H1 (cell line): ENCODE results near the gene SLC2A8. TPM values are rescaled to one million over a fixed set of nuclear protein-coding genes. Genes with fewer than 3 reads are reported as not detected.

Experiments used
- CTCF ChIA-PET: fragments of 300-600 bp; sonication (Branson Sonifier 250); formaldehyde crosslinking; loops from one replicate; lab custom pipeline; 2021; ENCODE audit not compliant: partially characterized antibody; lab: Charles Lee
- POLR2A ChIA-PET: fragments of 300-600 bp; sonication (Branson Sonifier 250); formaldehyde crosslinking; loops from one replicate; lab custom pipeline; 2021; ENCODE audit warnings: inconsistent platforms; ENCODE audit not compliant: partially characterized antibody; lab: Charles Lee
- DNase-seq, 2 experiments: peaks; one replicate each; pipeline versions ENCODE4 v3.0.0 to v3.0.0-alpha.2; 2010 to 2022; ENCODE audit warnings: low spot score in 2 of 2, low read depth in 1 of 2, mixed read lengths in 1 of 2
- FAIRE-seq: peaks from 2 replicates; lab custom pipeline; 2011; peaks lifted over from hg19 to GRCh38; lab: Jason Lieb, UNC
- H2AFZ ChIP-seq: 2 replicates; pipeline ENCODE4 v1.8.1; 2012; ENCODE audit warnings: low read length, inconsistent platforms
- H2AK5ac ChIP-seq: 2 replicates; pipeline ENCODE4 v1.6.1; 2013; ENCODE audit warnings: low read depth, low read length
- H2BK120ac ChIP-seq: replicated peaks from 2 replicates; pipeline ENCODE3; 2013; ENCODE audit warnings: low read depth, low read length, inconsistent platforms
- H2BK12ac ChIP-seq: 2 replicates; pipeline ENCODE4 v1.6.1; 2013; ENCODE audit warnings: low read depth, low read length
- H2BK15ac ChIP-seq: 2 replicates; pipeline ENCODE4 v1.6.1; 2013; ENCODE audit warnings: low read length
- H2BK20ac ChIP-seq: 2 replicates; pipeline ENCODE4 v1.6.1; 2013; ENCODE audit warnings: low read length
- H2BK5ac ChIP-seq: 2 replicates; pipeline ENCODE4 v1.6.1; 2013; ENCODE audit warnings: low read depth, low read length
- H3K14ac ChIP-seq: 2 replicates; pipeline ENCODE4 v1.6.1; 2013; ENCODE audit warnings: inconsistent platforms; ENCODE audit not compliant: insufficient read length
- H3K18ac ChIP-seq: 2 replicates; pipeline ENCODE4 v1.6.1; 2013; ENCODE audit warnings: low read length; ENCODE audit errors: extremely low read depth
- H3K23ac ChIP-seq: 2 replicates; pipeline ENCODE4 v1.6.1; 2013; ENCODE audit warnings: inconsistent platforms; ENCODE audit not compliant: insufficient read length
- H3K23me2 ChIP-seq: 2 replicates; pipeline ENCODE4 v1.6.1; 2013; ENCODE audit warnings: low read depth, low read length
- H3K27ac ChIP-seq: 2 replicates; pipeline ENCODE4 v1.6.1; 2011; ENCODE audit warnings: low read depth, low read length, inconsistent platforms
- H3K27me3 ChIP-seq, 4 experiments: replicated peaks in 1 of 4; 1 replicate in 1 of 4; 2 replicates in 3 of 4; pipeline versions ENCODE4 v1.6.1 to v1.8.1; 2011 to 2013; ENCODE audit warnings: low read length in 3 of 4, mild to moderate bottlenecking in 3 of 4, inconsistent platforms in 2 of 4, mixed read lengths in 2 of 4, moderate library complexity in 1 of 4; ENCODE audit not compliant: control insufficient read depth in 3 of 4, insufficient read depth in 3 of 4; ENCODE audit errors: extremely low read depth in 1 of 4
- H3K36me3 ChIP-seq, 4 experiments: 2 replicates each; pipeline versions ENCODE4 v1.6.1 to v1.8.1; 2011 to 2013; ENCODE audit warnings: mild to moderate bottlenecking in 4 of 4, low read length in 3 of 4, moderate library complexity in 2 of 4, control low read depth in 1 of 4, inconsistent platforms in 1 of 4; ENCODE audit not compliant: insufficient read depth in 4 of 4, control insufficient read depth in 2 of 4
- H3K4ac ChIP-seq: replicated peaks from 2 replicates; pipeline ENCODE3; 2013; ENCODE audit warnings: low read length, low read depth, mixed read lengths, inconsistent platforms; ENCODE audit not compliant: insufficient read length
- H3K4me1 ChIP-seq, 4 experiments: replicated peaks in 1 of 4; 1 replicate in 1 of 4; 2 replicates in 3 of 4; pipeline versions ENCODE4 v1.6.1 to v1.8.1; 2011 to 2013; ENCODE audit warnings: low read length in 3 of 4, inconsistent platforms in 2 of 4, mixed read lengths in 1 of 4; ENCODE audit not compliant: insufficient read depth in 4 of 4, control insufficient read depth in 3 of 4
- H3K4me2 ChIP-seq, 2 experiments: 2 replicates each; pipeline versions ENCODE4 v1.6.1 to v1.8.1; 2011 to 2013; ENCODE audit warnings: low read depth in 2 of 2, low read length in 2 of 2, control low read depth in 1 of 2, inconsistent platforms in 1 of 2, mild to moderate bottlenecking in 1 of 2; ENCODE audit not compliant: insufficient read depth in 1 of 2
- H3K4me3 ChIP-seq, 4 experiments: fragments of 200-600, 300-600 bp in 1 of 4; sonication (generic), shearing (Covaris generic), sonication (Bioruptor Twin) in 1 of 4; 2 replicates each; pipeline versions ENCODE4 v1.5.1 to v1.8.1; 2011 to 2016; ENCODE audit warnings: low read length in 4 of 4, low read depth in 3 of 4, control low read depth in 2 of 4, inconsistent platforms in 2 of 4, mild to moderate bottlenecking in 2 of 4, mixed read lengths in 1 of 4, moderate library complexity in 1 of 4; ENCODE audit not compliant: insufficient read depth in 2 of 4; ENCODE audit errors: extremely low read depth in 1 of 4
- H3K56ac ChIP-seq: replicated peaks from 2 replicates; pipeline ENCODE3; 2013; ENCODE audit warnings: low read depth, mild to moderate bottlenecking, mixed read lengths, low read length, inconsistent platforms; ENCODE audit not compliant: insufficient read length
- H3K79me1 ChIP-seq: 2 replicates; pipeline ENCODE4 v1.6.1; 2013; ENCODE audit warnings: low read depth, low read length, control low read depth
- H3K79me2 ChIP-seq, 2 experiments: 2 replicates each; pipeline versions ENCODE4 v1.6.1 to v1.8.1; 2012 to 2013; ENCODE audit warnings: low read length in 2 of 2, mild to moderate bottlenecking in 2 of 2, inconsistent platforms in 1 of 2; ENCODE audit not compliant: insufficient read depth in 2 of 2, control insufficient read depth in 1 of 2
- H3K9ac ChIP-seq, 4 experiments: replicated peaks in 1 of 4; 1 replicate in 1 of 4; 2 replicates in 3 of 4; pipeline versions ENCODE4 v1.6.1 to v1.8.1; 2011 to 2013; ENCODE audit warnings: low read depth in 3 of 4, low read length in 3 of 4, control low read depth in 2 of 4, mild to moderate bottlenecking in 2 of 4, moderate library complexity in 2 of 4, inconsistent platforms in 1 of 4; ENCODE audit errors: extremely low read depth in 1 of 4
- H3K9me3 ChIP-seq, 2 experiments: 2 replicates each; pipeline versions ENCODE4 v1.6.1 to v1.8.1; 2012 to 2013; ENCODE audit warnings: mild to moderate bottlenecking in 2 of 2, moderate library complexity in 2 of 2, control low read depth in 1 of 2, inconsistent platforms in 1 of 2, low read depth in 1 of 2, low read length in 1 of 2, mixed read lengths in 1 of 2; ENCODE audit not compliant: insufficient read depth in 2 of 2
- H4K20me1 ChIP-seq, 2 experiments: replicated peaks in 1 of 2; 2 replicates each; pipeline versions ENCODE3 to v1.8.1; 2011 to 2013; ENCODE audit warnings: inconsistent platforms in 2 of 2, low read length in 2 of 2, mild to moderate bottlenecking in 1 of 2; ENCODE audit not compliant: insufficient read depth in 2 of 2, control insufficient read depth in 1 of 2
- H4K5ac ChIP-seq: 2 replicates; pipeline ENCODE4 v1.6.1; 2013; ENCODE audit warnings: low read length, low read depth, mixed read lengths, inconsistent platforms; ENCODE audit not compliant: insufficient read length
- H4K8ac ChIP-seq: 2 replicates; pipeline ENCODE4 v1.8.0; 2013; ENCODE audit warnings: mild to moderate bottlenecking, moderate library complexity, low read length, inconsistent platforms; ENCODE audit not compliant: insufficient read depth; ENCODE audit errors: extremely low read depth
- H4K91ac ChIP-seq: replicated peaks from 2 replicates; pipeline ENCODE3; 2013; ENCODE audit warnings: low read length, mixed read lengths, inconsistent platforms; ENCODE audit not compliant: insufficient read length
- CHD1 ChIP-seq: IDR thresholded peaks from 2 replicates; pipeline ENCODE4 v1.6.1; 2012; ENCODE audit warnings: low read depth, low read length, improper control_type of control experiment
- CTCF ChIP-seq, 3 experiments: IDR thresholded peaks; 1 replicate in 2 of 3; 2 replicates in 1 of 3; pipeline versions ENCODE4 v1.5.1 to v1.6.1; 2011; ENCODE audit warnings: low read length in 3 of 3, mild to moderate bottlenecking in 3 of 3, inconsistent platforms in 2 of 3, low read depth in 1 of 3, moderate library complexity in 1 of 3; ENCODE audit not compliant: insufficient read depth in 1 of 3; ENCODE audit errors: control extremely low read depth in 1 of 3
- KDM1A ChIP-seq: fragments of 200-600, 300-600 bp; sonication (generic); IDR thresholded peaks from 2 replicates; pipeline ENCODE4 v1.7.1; 2016; ENCODE audit warnings: mild to moderate bottlenecking, low read length, borderline replicate concordance
- MAFK ChIP-seq: IDR thresholded peaks from 2 replicates; pipeline ENCODE4 v1.6.1; 2012; ENCODE audit warnings: low read depth, mild to moderate bottlenecking, improper control_type of control experiment, low read length
- PHF8 ChIP-seq: fragments of 200-600 bp; sonication (generic); conservative IDR thresholded peaks from 2 replicates; pipeline ENCODE4 v1.7.1; 2012; ENCODE audit warnings: low read depth, mild to moderate bottlenecking, inconsistent platforms, low read length, moderate library complexity
- SIRT6 ChIP-seq: IDR thresholded peaks from one replicate; pipeline ENCODE4 v1.7.1; 2012; ENCODE audit warnings: low read length, inconsistent platforms
- SP1 ChIP-seq: IDR thresholded peaks from 2 replicates; pipeline ENCODE4 v1.6.1; 2011; ENCODE audit warnings: low read depth, low read length
- TAF7 ChIP-seq: optimal IDR thresholded peaks from 2 replicates; pipeline ENCODE3; 2011; ENCODE audit warnings: low read depth, mild to moderate bottlenecking, inconsistent platforms, low read length, moderate library complexity, borderline replicate concordance
- WGBS, 2 experiments: shearing (Covaris generic) in 1 of 2; methylation state at CpG; one replicate each; pipeline versions ENCODE4 v1.1.6 to v1.1.7; 2013 to 2015; ENCODE audit warnings: low lambda C conversion rate in 2 of 2, mixed read lengths in 2 of 2, inconsistent platforms in 1 of 2, low coverage in 1 of 2, missing lambda C conversion rate in 1 of 2; ENCODE audit not compliant: insufficient replicate concordance in 2 of 2, insufficient coverage in 1 of 2, insufficient read length in 1 of 2; ENCODE audit errors: extremely low coverage in 1 of 2, missing lambda C conversion rate in 1 of 2; 5-methylcytosine and 5-hydroxymethylcytosine counted together
- polyA plus RNA-seq, 7 experiments: library from polyadenylated mRNA; depleted of rRNA in 3 of 7; stranded (reverse) in 5 of 7; unstranded in 2 of 7; fragments of >200 nt in 5 of 7; fragments of 200-250 nt in 2 of 7; gene quantifications; 1 replicate in 5 of 7; 2 replicates in 1 of 7; 4 replicates in 1 of 7; pipeline versions ENCODE4 v1.2.1 to v1.2.3, GENCODE V29; 2011 to 2013; ENCODE audit warnings: missing spikeins in 2 of 7, mixed read lengths in 2 of 7
- total RNA-seq: library from RNA; stranded (reverse); fragmentation: NEBNext Ultra II Directional; extraction: Animal tissue kit (Norgen Biotek cat#: 25700); gene quantifications from 2 replicates; pipeline ENCODE4 v1.2.1, GENCODE V29; 2021

SLC2A8 gene
- total and polyA plus RNA-seq, 2 of the 8 experiments (the other 6 are each of a cell fraction or from before 2014, with no cell fraction given) = 24.6 to 36.4 TPM

- Histone ChIP-seq H3K23ac (no peak overlapping the region), H3K23me2 (no peaks in the 10 kb centered on the region), H2AFZ (no peak overlapping the region), H3K56ac (no peak overlapping the region), H3K9ac (no peak overlapping the region), H2BK12ac (no peak overlapping the region), H3K27me3 (no peaks in the 10 kb centered on the region), H3K79me1 (peaks cover 2% of the 10 kb centered on the region; the same call in 1 of the 2 replicates), H3K79me2 (no peaks in the 10 kb centered on the region), H2BK20ac (no peak overlapping the region), H3K27ac (no peak overlapping the region), H4K91ac (no peak overlapping the region), H4K20me1 (no peaks in the 10 kb centered on the region), H3K9me3 (no peaks in the 10 kb centered on the region), H3K14ac (no peak overlapping the region), H2BK5ac (no peak overlapping the region), H3K36me3 (peaks cover 0 to 8% (median 0%) of the 10 kb centered on the region in 4 experiments; a peak in 2 of 8 replicates), H3K18ac (no peak overlapping the region), H3K4ac (no peak overlapping the region), H3K4me1 (peaks cover 0 to 12% (median 4%) of the 10 kb centered on the region in 4 experiments; a peak in 5 of 7 replicates), H2AK5ac (no peak overlapping the region), H4K8ac (no peak overlapping the region), H3K4me2 (no peak overlapping the region), H4K5ac (no peak overlapping the region), H2BK120ac (no peak overlapping the region), H2BK15ac (no peak overlapping the region), H3K4me3 (no peak overlapping the region)
- FAIRE-seq (no peak), DNase-seq (no peak)
- POLR2A ChIA-PET = no interaction called here
- CTCF ChIA-PET = interaction anchor here (1.0 kb wide), 2 partner anchors 22 to 121 kb away, joined by 3 to 5 read pairs; no protein-coding TSS in a partner anchor
- 81% methylated on average over 8 of the region's 8 CpGs; no CpG with 5 or more reads in 1 of the 2 experiments for WGBS, 2 experiments
- TF ChIP-seq TAF7 (no peak), SIRT6 (no peak), PHF8 (no peak), SP1 (no peak), MAFK (peak; percentile 91), CHD1 (no peak), CTCF (IDR thresholded peaks at IDR 0.05; ENCODE audit: control extremely low read depth in 1 of 3, insufficient read depth in 1 of 3, low read depth in 1 of 3, low read length in 3 of 3) (peak in 1 of 3 experiments; percentile 37; a peak in 1 of 4 replicates), KDM1A (no peak)
Observed at GRCh38 chr9:127347831-127348776, 48.9 kb upstream of the SLC2A8 start.
